ENCODE measurements around the gene ZNF446. TPM values are rescaled to one million over a fixed set of nuclear protein-coding genes. Genes with fewer than 3 reads are reported as not detected.

The ZNF446 gene

DNA sequence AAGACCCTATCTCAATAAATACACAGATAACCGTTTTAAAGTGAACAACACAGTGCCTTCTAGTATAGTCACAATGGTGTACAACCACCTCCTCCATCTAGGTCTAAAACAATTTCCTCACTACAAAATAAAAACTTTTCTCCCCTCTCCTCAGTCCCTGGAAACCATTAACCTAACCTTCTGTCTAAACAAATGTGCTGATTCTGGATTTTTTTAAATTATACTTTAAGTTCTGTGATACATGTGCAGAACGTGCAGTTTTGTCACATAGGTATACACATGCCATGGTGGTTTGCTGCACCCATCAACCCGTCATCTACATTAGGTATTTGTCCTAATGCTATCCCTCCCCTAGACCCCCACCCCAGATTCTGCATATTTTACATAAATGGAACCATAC lies 53.3 kb downstream of the ZNF446 start:
- no peak for DNase-seq (ENCODE audit: low spot score)
- no peak overlapping the region for H4K8ac ChIP-seq (ENCODE audit: low read depth, low read length)
- no peak overlapping the region for H2BK5ac ChIP-seq (ENCODE audit: low read length)
- WGBS, 2 donors (ENCODE audit: extremely low coverage in 2 of 2, insufficient read length in 2 of 2, insufficient replicate concordance in 1 of 2) = no CpG with 5 or more reads among the region's 3 CpGs
- H4K91ac ChIP-seq (ENCODE audit: low read depth, low read length, poor library complexity) = no peak overlapping the region
- H2BK15ac ChIP-seq (ENCODE audit: low read length) = no peak overlapping the region
- no peak overlapping the region for H2AFZ ChIP-seq (ENCODE audit: low read length)
- H3K4me1 ChIP-seq (ENCODE audit: control insufficient read depth in 2 of 2, insufficient read depth in 1 of 2, low read depth in 1 of 2, low read length in 2 of 2) = no peaks in the 10 kb centered on the region
- H3K14ac ChIP-seq (ENCODE audit: low read length) = no peak overlapping the region
- no peak overlapping the region for H3K4me2 ChIP-seq (ENCODE audit: insufficient read depth, low read length, poor library complexity, severe bottlenecking)
- no peak overlapping the region for H3K27ac ChIP-seq (replicated peaks; ENCODE audit: low read length)
- no peak overlapping the region for H2AK5ac ChIP-seq (ENCODE audit: low read depth, low read length)
- H3K4me3 ChIP-seq (ENCODE audit: low read length in 2 of 2) = no peak overlapping the region
- no peaks in the 10 kb centered on the region for H3K36me3 ChIP-seq (replicated peaks in 1 of 2; ENCODE audit: control insufficient read depth in 2 of 2, insufficient read depth in 2 of 2, low read length in 2 of 2)
- no peak overlapping the region for H3K4ac ChIP-seq (ENCODE audit: low read length)
- peaks cover 0 to 16% (median 2%) of the 10 kb centered on the region in 3 experiments for H3K27me3 ChIP-seq (ENCODE audit: control insufficient read depth in 3 of 3, insufficient read depth in 3 of 3, low read depth in 1 of 3, low read length in 3 of 3)
- H3K23ac ChIP-seq (ENCODE audit: low read depth, low read length, poor library complexity) = no peak overlapping the region
- no peaks in the 10 kb centered on the region for H3K79me1 ChIP-seq (ENCODE audit: low read depth, low read length)
- H3K9me3 ChIP-seq (replicated peaks in 1 of 2; ENCODE audit: control insufficient read depth in 2 of 2, insufficient read depth in 1 of 2, low read depth in 1 of 2, low read length in 2 of 2) = no peaks in the 10 kb centered on the region
- no peak overlapping the region for H2BK12ac ChIP-seq (ENCODE audit: low read length)
- no peak overlapping the region for H3K18ac ChIP-seq (ENCODE audit: low read length)
- no peak overlapping the region for H3K9ac ChIP-seq (ENCODE audit: low read depth, low read length, poor library complexity)
- H2BK120ac ChIP-seq (ENCODE audit: low read depth, low read length) = no peak overlapping the region

Small RNA genes lying within 50 kb of the gene (small RNA-seq; reads per million reads assigned to genes)
- gene RN7SL693P (ENCODE audit: insufficient read depth) (not detected), gene RNU6-1337P (ENCODE audit: insufficient read depth) (not detected)

Measured in neuronal stem cell (in vitro differentiated cells).